Stimulated activated CD4-positive, alpha-beta T cell treated with anti-CD3 and anti-CD28 coated beads, Interleukin-12 subunit alpha, Interleukin-12 subunit beta, amount 100 ng/mL, for 48 hours (primary cell): ENCODE measurements around the gene PTPRU.

ENCODE experiments used
- DNase-seq, 3 donors: peaks; one replicate each; pipeline ENCODE4 v3.0.0-alpha.2; 2020; ENCODE audit warnings: low read depth in 2 of 3, low spot score in 1 of 3

Gene PTPRU

DNA sequence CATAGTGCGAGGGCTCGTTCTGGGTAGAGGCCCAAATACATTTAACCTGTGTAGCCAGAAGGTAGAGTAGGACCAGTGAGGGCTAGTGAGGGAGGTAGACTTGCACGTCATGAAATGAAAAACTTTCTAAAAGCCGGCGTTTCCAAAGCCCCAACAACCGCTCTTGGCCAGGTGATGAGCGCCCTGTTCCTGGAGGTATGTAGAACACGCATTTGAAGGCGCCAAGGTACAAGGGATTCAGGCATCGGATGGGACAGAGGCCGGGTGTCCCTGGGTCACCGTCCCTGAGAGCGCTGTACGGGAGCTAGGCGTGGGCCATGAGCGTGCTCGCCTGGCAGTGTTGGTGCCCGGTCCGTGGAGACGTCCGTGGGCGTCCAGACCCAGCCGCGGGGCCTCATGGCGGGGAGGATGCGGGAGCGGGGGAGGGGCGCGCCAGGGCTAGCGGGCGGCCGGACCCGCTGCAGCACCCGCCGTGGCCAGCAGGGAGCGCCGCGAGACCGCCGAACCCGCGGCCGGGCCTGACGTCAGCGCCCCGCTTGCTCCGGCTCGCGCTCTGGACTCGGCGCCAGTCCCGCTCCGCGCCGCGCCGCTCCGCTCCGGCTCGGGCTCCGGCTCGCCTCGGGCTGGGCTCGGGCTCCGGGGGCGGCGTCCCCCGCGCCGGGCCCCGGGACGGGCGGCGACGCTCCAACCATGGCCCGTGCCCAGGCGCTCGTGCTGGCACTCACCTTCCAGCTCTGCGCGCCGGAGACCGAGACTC lies at the start of gene PTPRU:
TSS of gene PTPRU (plus strand) at position 568 of the 757 bp plus-strand sequence. CDS start at position 691, 123 bp downstream.
- DNase-seq = peak; percentile 63 to 83 (median 79)

DNA sequence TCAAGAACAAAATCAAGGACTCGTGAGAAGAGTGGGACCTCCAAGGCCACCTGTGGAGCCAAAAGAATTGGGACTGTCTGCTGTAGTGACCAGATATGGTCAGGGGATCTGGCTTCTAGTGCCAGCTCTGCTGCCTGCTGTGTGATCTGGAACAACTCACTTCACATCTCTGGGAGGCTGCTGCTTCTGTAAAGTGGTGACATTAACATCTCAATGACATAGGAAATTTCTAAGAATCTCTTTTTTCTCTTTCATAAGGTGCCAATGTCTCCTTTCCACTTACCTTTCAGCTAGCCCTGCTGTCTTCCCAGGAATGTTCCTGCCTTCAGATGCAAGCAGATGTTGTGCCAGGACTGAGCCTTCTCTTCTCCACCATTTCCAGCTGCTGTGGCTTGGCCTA lies 49.6 kb upstream of the PTPRU start:
- no peak for DNase-seq

DNA sequence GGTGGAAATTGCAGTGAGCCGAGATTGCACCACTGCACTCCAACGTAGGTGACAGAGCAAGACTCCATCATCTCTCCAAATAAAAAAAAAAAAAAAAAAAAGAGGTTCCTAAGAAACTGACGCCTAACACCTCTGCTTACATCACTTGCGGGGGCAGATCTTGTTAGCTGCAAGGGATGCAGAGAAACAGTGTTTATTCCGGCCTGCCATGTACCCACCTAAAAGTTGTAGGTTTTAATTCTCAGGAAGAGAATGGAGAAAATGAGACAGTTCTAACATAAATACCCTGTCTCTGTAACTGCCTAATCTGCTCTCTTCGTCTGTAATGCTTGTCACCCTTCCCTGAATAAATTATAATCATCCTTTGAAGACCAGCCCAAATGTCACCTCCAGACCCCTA lies 45.6 kb upstream of the PTPRU start:
- no peak for DNase-seq

DNA sequence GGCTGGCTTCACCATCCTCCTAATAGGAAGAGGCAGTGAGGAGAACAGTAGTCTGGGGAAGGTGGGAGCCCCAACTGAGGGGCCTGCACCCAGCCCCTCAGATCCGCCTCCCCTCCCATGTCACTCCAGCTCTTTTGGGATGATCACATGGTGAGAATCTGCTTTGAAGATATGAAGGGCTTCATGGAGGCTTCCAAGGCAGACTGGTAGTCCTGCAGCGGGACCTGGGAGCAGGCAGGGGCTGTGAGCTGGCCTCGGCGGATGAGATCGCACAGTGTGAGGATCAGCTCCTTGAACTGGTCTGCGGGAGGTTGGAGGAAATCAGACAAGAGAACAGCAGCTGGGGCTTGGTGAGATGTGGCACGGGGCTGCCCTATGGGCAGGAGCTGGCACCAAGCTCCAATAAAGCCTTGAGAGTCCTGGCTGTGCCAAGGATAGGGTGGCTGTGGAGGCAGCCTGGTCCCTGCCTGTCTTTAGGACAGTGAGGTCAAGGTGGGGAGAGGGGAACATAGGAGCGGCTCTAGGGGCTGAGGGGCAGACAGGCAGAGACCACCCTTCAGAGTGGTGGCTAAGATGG lies 42.4 kb upstream of the PTPRU start:
- no peak for DNase-seq

DNA sequence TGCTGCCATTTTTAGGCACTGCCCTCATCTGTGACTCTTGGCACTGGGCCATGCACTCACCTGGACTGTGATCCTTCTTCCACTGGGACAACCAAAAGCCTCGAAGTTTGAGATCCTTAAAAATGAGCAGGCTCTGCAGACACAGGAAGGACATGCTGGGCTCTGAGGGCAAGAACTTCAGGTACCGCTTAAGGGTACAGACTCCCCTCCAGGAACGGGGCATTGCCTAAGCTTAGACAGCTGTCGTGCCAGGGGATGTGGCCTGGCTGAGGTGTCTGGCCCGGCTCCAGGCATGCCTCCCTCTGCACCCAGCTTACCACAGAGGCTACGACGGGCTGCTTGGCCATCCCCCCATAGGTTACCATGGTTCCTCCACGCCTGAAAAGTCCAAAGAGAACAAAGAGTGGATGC lies 40.4 kb upstream of the PTPRU start:
- DNase-seq = no peak

DNA sequence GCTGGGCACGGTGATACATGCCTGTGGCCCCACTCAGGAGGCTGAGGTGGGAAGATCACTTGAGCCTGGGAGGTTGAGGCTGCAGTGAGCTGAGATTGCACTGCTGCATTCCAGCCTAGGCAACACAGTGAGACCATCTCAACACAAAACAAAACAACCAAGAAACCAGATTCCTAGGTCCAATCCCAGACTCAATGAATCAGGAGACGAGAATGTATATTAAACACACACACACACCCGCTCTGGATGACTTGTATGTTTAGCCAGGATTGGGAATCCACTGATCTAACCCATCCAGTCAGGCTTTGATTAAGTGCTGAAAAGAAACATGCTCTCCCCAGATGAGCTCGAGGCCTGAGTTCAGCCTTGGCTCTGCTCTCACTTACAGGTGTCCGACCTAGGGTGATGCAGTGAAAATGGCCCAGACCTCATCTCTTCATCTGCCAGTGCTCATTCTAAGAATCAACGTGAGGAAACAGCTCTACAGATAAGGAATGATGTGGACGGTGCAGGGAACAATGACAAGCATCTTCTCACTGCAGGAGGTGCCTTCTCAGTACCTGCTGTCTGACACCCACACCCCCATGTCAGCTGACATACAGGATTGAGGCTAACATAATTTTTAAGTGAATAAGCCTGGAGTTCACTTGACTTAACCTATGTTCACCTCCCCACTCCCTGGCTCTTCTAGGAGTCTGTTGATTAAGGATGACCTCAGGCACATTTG lies 39.3 kb upstream of the PTPRU start:
- no peak for DNase-seq

DNA sequence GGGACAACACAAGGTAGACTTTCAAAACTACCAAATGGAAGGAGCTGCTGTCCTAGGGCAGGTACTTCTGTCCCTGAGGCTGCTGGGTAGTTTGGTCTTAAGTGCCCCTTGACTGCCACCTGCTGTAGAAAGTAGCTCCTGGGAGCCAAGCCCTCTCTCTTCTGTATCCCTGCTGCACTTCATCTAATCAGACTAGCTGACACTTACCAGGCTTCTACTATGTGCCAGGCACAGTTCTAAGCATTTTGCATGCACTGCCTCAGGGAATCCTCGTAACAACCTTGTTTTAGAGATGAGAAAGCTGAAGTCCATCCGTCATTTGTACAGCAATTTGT lies 38.8 kb upstream of the PTPRU start:
- DNase-seq = no peak

DNA sequence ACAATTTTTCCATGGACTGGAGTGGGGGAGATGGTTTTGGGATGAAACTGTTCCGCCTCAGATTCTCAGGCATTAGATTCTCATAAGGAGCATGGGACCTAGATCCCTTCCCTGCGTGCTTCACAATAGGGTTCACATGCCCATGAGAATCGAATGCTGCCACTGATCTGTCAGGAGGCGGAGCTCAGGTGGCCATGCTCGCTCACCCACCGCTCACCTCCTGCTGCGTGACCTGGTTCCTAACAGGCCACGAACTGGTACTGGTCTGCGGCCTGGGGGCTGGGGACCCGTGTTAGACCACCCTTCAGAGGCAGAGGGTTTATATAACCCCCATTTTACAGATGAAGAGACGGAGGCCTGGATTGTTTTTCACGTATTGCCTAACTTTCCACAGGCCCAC lies 38.3 kb upstream of the PTPRU start:
- DNase-seq = no peak

DNA sequence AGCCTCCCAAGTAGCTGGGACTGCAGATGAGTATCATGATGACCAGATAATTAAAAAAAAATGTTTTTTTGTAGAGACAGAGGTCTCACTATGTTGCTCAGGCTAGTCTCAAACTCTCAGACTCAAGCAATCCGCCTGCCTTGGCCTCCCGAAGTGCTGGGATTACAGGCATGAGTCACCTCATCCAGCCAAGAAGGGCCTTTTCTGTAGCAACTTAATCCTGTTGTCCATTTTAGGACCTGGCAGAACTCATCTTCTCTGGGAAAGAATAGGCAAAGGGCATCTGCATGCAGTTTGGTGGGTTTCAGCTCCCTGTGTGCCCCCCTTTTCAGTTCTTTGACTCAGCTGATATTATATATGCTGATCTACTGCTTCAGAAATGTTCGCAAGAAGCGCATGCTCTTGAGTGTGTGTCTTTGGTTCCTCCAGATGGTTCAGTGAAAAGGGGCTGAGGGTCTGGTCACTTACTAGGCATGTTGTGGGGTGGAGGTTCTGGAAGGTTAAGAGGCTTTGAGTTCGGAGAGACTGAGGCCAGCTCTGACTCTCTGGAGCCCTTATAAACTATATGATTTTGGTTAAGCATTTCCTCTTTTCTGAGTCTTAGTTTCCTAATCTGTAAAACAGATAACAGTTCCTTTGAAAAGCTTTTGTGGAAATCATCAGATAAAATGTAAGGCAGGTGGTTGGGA lies 35.3 kb upstream of the PTPRU start:
- DNase-seq = no peak

DNA sequence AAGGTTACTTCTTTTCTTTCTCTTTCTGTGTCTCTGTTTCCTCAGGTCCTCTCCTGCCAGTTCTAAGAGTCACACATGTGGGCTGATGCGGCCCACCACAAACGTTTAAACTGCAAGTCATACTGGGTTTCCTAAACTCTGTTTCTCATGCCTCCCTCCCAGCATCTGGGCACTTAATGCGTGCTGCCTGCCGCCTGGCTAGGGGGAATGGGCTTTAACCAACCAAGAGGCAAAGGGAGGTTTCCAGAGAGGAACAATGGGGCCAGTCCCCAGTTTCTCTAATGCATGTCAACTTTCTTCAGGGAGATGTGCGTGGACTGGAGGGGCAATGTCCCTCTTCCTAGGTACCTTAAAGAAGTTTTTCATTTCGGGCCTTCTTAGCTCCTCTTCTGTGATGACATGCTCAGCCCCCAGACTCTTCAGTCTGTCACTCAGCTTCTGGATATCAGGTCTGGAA lies 34.7 kb upstream of the PTPRU start:
- DNase-seq = no peak

DNA sequence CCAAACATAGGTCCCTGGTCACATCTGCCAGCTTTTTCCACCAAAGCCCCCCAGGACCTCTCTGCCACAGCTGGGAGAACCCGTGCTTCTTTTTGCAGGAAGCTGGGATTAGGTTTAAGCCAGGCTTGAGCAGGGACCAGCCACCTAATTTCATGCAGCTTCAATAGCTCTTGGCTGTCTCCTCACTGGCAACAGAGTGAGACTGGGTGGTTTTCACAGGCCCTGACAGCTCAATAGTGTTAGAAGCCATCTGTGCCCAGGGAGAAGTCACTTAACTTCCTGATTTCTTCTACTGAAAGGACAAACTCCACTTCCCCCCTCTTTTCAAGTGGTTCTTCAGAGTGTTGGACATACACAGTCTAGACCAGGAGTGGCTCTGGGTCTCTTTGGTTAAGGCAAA lies 34.3 kb upstream of the PTPRU start:
- DNase-seq = no peak

DNA sequence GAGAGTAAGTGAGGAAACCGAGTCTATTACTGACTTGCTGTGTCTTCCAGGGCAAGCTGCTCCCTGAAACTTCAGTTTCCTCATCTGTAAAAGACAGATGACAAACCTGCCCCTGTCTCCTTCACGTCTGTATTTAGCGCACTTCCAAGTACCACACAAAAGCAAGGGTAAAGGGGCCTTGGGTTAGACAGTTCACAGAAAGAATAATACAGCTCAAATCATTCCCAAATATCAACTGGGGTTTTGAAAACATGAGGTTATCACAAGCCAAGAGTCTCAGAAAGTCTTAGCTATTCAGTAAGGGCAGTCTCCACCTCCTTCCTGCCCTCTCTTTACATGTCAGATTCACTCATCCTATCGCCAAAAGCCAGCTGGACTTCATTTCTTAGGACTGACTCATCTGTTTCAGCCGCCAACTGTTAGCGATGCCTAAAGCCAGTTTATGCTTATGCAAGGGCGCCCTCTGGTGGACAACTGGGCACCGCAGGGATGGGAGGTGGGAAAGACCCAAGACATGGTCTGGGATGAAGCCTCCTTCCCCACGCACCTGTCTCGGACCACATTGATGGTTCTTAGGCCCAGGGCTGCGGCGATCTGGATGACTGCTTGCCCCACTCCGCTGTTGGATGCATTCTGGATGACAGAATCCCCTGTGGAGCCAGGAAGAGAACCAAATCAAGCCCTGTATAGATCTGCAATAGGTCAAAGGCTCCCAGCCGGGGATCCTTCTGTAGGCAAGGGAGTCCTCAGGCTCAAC lies 33.6 kb upstream of the PTPRU start:
- peak; percentile 84 to 95 (median 85) for DNase-seq

DNA sequence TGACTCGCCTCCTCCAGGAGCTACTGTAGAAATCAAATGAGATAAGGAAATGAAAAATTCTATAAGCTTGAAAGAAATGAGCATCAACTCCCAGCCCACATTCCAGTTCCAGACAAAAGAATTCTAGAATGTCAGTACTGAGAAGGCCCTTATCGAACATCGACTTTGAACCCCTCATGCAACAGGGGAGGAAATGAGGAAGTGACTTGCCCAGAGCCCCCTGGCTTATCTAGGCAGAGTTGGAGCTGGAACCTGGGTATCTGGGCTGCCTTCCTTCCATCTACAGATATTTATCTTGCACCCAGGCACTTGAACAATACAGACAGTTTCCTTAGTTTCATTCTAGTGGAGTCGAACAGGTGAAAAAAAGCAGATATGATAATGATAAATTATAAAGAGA lies 27.9 kb upstream of the PTPRU start:
- DNase-seq = no peak

DNA sequence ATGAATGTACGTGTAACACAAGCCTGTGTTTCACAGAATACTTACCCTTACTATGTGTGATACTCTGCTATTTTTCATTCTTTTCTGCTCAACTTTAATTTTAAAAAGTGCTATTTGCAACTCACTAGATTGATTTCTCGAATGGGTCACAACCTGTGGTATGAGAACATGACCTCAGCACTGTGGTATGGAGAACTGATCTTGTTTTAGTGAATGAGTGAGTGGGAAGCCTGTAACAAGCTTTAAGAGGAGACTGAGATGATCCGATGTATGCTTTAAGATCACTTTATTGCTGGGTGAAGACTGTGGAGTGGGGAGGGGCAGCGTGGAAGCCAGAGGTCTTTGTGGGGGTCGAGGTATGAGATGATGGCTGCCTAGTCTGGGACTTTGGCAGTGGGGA lies 27.1 kb upstream of the PTPRU start:
- no peak for DNase-seq

DNA sequence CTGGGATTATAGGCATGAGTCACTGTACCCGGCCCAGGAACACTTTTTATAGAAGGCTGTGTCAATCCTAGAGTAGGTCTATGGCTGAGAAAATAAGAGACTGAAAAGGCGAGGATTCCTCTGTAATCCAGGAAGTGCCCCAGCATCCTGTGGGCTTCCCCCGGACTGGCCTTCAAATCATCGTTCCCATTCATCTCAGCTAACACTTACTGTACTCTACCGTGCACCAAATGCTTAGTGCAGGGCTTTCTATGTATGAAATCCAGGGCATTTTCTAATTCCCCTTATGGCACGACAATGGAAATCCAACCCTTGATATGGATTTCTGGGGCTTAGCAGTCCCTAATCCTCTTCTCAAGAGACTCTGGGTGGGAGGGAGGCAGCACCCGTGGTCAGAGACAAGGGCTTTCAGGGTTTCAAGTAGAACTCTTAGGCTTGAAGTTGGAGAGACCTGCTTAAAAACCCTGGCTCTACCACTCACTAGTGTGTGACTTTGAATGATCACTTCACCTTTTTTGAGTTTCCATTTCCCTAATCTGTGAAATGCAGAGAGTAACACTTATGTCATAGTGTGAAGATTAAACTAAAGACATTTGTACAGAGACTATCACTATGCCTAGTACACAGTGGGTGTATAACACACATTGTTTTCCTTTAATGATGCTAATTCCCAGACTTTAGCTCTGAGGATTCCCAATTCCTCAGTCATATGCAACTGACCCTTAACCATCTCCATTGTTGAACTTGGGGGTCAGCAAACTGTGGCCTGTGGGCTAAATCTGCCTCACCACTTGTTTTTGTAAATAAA lies 25.8 kb upstream of the PTPRU start:
- no peak for DNase-seq

DNA sequence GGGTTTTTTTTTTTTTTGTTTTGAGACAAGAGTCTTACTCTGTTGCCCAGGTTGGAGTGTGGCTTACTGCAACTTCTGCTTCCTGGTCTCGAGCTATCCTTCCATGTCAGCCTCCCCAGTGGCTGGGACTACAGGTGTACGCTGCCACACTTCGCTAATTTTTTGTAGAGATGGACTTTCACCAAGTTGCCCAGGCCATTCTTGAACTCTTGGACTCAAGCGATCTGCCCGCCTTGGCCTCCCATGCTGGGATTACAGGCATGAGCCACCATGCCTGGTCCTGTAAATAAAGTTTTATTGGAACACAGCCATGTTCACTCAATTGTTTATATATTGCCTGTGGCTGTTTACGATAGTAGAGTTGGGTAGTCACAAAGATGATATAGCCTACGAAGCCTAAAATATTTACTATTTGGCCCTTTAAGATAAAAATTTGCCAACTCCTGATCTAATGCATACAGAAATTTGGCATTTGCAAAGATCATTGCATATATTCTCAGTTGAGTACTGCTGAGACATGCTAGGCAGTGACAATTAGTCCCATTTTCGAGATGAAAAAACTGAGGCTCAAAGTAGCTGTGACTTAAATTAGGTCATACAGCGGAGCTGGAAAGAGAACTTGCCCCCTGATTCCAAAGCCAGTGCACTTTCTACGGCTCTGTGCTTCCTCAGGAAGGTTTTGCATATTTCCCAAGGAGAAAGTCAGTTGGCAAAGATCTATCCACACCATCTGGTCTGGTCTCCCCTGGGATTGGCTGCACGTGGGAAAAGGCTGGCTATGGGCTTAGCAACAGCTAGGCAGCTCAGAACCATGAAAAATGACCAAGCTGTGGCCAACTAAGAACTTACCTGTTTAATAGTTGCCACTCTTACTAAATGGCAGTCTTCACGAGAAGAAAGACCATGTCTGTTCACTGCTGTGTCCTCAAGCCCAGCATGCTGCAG lies 25.0 kb upstream of the PTPRU start:
- DNase-seq = no peak

DNA sequence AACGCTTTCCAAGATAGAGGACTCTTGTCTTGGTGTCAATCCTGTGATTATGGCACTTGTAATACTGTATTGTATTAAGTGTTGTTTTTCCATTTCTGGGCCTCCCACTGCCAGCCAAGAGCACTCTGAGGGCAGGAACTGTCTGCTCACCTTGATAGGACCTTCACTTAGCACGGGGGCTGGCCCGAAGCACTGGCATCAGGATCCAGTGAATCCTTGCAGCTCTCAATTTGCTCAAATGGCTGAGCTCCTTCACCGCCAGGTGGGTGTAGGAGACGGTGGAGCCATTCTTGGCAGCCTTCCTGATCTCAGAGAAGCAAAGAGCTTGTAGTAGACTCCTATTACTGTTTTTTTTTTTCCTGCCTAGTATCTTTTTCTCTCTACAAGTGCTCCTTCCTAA lies 23.3 kb upstream of the PTPRU start:
- DNase-seq = no peak

DNA sequence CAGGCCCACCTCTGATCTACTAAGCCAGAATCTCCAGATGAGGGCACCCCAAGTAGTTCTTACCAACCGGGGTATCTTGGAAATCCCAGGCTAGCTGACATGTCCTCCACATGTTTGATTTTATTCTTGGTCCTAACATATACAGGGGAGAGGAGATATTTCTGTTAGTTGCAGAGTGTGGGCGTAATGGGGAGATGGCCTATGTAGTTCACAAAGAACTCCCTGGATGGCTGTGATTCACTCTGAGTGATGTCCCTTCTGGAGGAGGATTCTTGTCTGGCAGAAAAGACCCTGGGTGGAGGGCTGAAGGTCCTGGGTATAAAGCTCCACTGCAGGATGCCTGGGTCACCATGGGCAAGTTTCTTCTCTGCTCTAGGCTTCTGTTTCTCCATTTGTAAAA lies 18.7 kb upstream of the PTPRU start:
- no peak for DNase-seq

DNA sequence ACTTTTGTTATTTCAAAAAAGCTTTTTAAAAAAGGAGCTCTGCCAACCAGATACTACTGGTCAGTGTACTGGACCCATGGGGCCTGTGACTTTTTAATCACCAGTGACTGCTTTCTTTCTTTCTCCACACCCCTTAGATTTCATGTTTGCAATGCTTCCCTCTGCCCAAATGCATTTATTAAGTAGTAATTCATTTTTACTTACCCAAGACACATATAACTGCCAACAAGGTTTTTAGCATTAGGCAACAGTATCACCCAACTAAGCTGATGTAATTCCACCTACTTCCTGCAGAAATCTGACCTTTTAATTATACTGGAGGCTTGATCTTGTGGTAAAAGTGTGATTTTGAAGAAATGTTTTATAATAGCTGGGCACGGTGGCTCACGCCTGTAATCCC lies 18.1 kb upstream of the PTPRU start:
- DNase-seq = no peak
